Psoas muscle (tissue), 8 donors: ENCODE measurements around the gene SIRT5. TPM values are rescaled to one million over a fixed set of nuclear protein-coding genes. Genes with fewer than 3 reads are reported as not detected.

Experiments used
- ATAC-seq, 4 donors: fragments of 200-7000 bp; cut with Tn5 transposase; one replicate each; pipeline ENCODE4 v1.9.1; 2020; ENCODE audit warnings: moderate library complexity in 3 of 4, mild to moderate bottlenecking in 2 of 4
- DNase-seq, 2 donors: peaks; one replicate each; pipeline ENCODE4 v3.0.0-alpha.2; 2020
- H3K27ac ChIP-seq: fragments of 200-600 bp; one replicate; pipeline ENCODE4 v1.8.0; 2022
- H3K27me3 ChIP-seq, 3 donors: fragments of 200-600 bp in 1 of 3; one replicate each; pipeline versions ENCODE4 v1.6.1 to v1.8.0; 2013 to 2022; ENCODE audit warnings: low read length in 2 of 3, mild to moderate bottlenecking in 2 of 3, moderate library complexity in 1 of 3; ENCODE audit not compliant: insufficient read depth in 3 of 3
- H3K36me3 ChIP-seq, 2 donors: fragments of 200-600 bp in 1 of 2; one replicate each; pipeline versions ENCODE4 v1.6.1 to v1.8.0; 2013 to 2022; ENCODE audit warnings: low read depth in 1 of 2, mild to moderate bottlenecking in 1 of 2, moderate library complexity in 1 of 2; ENCODE audit not compliant: insufficient read depth in 1 of 2
- H3K4me1 ChIP-seq: fragments of 200-600 bp; one replicate; pipeline ENCODE4 v1.8.0; 2022
- H3K4me3 ChIP-seq: fragments of 200-600 bp; one replicate; pipeline ENCODE4 v1.8.0; 2022; ENCODE audit warnings: mild to moderate bottlenecking
- H3K9me3 ChIP-seq: fragments of 200-600 bp; one replicate; pipeline ENCODE4 v1.8.0; 2022
- WGBS, 3 donors: extraction: QIAGEN DNeasy Blood & Tissue Kit; methylation state at CpG; one replicate each; pipeline versions ENCODE4 v1.1.6 to v1.1.7; 2013; 5-methylcytosine and 5-hydroxymethylcytosine counted together
- intact Hi-C, 2 donors: fragments of 100-400 bp; cut with DNase I; formaldehyde crosslinking; loops; one replicate each; pipeline versions ENCODE4 v1.11.0 to v1.14.2; 2022
- polyA plus RNA-seq, 3 donors: library from polyadenylated mRNA; stranded (reverse); fragments of 200-250 nt; gene quantifications; one replicate each; pipeline ENCODE4 v1.2.3, GENCODE V29; 2013
- total RNA-seq, 4 donors: library from RNA; stranded (reverse); fragmentation: NEBNext Ultra II Directional in 2 of 4; extraction: Animal tissue kit (Norgen Biotek cat#: 25700) in 2 of 4; gene quantifications; one replicate each; pipeline versions ENCODE4 v1.2.1 to v1.2.4, GENCODE V29; 2021 to 2023
- TF ChIP-seq, protein P1 (sequence below): fragments of 200-600 bp; IDR thresholded peaks from one replicate; pipeline ENCODE4 v1.8.0; 2022; ENCODE audit warnings: antibody characterized with exemption
- donor health status: healthy with polysubstance abuse.
- donor health status: DM: no; HTN: no; CAD: no; lungs with moderate emphysema.
- donor health status: Bipolar disorder and iron deficiency.
- donor health status: healthy.
- donor health status: DM: yes; HTN: yes; CAD: no.
- donor health status: DM: no; HTN: no; CAD: no.
- donor health status: DM: no; HTN: no; CAD: no.
- donor health status: DM: yes; HTN: yes; CAD: no.

The SIRT5 gene
- total and polyA plus RNA-seq, 7 donors = 10.1 to 29.2 (median 19.3) TPM

DNA sequence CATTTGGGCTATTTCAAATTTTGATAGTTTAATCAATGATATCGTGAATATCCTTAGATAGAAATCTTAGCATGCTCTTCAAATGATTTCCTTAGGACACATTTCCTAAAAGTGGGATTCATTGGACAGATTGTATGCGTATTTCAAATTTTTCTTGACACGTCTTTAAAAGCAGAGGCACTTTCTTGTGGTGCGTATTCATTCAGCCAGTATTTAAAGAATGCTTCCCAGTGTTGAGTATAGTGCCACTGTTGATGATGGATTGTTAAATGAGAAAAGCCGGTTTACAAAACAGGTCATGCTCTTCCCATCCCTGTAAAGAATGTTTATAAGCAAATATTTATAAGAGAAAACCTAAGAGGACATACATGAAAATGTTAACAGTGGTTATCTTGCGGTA is 25.6 kb downstream of the SIRT5 start:
- no peak overlapping the region for H3K27ac ChIP-seq
- TF ChIP-seq, protein P1, sequence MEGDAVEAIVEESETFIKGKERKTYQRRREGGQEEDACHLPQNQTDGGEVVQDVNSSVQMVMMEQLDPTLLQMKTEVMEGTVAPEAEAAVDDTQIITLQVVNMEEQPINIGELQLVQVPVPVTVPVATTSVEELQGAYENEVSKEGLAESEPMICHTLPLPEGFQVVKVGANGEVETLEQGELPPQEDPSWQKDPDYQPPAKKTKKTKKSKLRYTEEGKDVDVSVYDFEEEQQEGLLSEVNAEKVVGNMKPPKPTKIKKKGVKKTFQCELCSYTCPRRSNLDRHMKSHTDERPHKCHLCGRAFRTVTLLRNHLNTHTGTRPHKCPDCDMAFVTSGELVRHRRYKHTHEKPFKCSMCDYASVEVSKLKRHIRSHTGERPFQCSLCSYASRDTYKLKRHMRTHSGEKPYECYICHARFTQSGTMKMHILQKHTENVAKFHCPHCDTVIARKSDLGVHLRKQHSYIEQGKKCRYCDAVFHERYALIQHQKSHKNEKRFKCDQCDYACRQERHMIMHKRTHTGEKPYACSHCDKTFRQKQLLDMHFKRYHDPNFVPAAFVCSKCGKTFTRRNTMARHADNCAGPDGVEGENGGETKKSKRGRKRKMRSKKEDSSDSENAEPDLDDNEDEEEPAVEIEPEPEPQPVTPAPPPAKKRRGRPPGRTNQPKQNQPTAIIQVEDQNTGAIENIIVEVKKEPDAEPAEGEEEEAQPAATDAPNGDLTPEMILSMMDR = no peak
- H3K36me3 ChIP-seq = peaks cover 11 to 95% of the 10 kb centered on the region in 2 donors
- H3K27me3 ChIP-seq = no peaks in the 10 kb centered on the region
- ATAC-seq (no peak), DNase-seq (no peak)
- intact Hi-C loops = no loop called here
- no peak overlapping the region for H3K4me3 ChIP-seq
- H3K9me3 ChIP-seq = no peaks in the 10 kb centered on the region
- H3K4me1 ChIP-seq = no peaks in the 10 kb centered on the region
- WGBS, 3 donors = 94 to 98% (median 95%) methylated on average over 6 of the region's 6 CpGs

DNA sequence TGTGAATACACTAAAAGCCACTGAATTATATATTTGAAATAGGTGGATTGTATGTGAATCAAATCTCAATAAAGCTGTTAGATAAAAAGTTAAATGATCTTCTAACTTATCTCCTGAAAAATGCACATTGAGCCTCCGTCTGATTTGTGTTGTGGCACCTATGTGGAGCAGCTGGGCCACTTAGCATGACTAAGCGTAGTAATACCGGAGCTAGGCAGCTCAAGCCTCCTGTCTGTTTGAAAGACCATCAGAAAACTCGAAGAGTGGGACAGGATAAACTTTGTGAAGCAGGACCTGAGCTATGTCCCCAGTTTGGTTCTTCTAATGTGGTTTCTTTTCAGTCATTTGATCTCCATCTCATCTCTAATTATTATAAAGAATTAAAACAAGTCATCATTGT is 29.7 kb downstream of the SIRT5 start:
- TF ChIP-seq, protein P1 = no peak
- H3K4me3 ChIP-seq = no peak overlapping the region
- intact Hi-C loops = no loop called here
- 86 to 87% (median 87%) methylated on average over 4 of the region's 4 CpGs for WGBS, 3 donors
- ATAC-seq (no peak), DNase-seq (no peak)
- no peaks in the 10 kb centered on the region for H3K27me3 ChIP-seq
- no peaks in the 10 kb centered on the region for H3K4me1 ChIP-seq
- H3K36me3 ChIP-seq = peaks cover 16 to 92% of the 10 kb centered on the region in 2 donors
- no peak overlapping the region for H3K27ac ChIP-seq
- no peaks in the 10 kb centered on the region for H3K9me3 ChIP-seq

DNA sequence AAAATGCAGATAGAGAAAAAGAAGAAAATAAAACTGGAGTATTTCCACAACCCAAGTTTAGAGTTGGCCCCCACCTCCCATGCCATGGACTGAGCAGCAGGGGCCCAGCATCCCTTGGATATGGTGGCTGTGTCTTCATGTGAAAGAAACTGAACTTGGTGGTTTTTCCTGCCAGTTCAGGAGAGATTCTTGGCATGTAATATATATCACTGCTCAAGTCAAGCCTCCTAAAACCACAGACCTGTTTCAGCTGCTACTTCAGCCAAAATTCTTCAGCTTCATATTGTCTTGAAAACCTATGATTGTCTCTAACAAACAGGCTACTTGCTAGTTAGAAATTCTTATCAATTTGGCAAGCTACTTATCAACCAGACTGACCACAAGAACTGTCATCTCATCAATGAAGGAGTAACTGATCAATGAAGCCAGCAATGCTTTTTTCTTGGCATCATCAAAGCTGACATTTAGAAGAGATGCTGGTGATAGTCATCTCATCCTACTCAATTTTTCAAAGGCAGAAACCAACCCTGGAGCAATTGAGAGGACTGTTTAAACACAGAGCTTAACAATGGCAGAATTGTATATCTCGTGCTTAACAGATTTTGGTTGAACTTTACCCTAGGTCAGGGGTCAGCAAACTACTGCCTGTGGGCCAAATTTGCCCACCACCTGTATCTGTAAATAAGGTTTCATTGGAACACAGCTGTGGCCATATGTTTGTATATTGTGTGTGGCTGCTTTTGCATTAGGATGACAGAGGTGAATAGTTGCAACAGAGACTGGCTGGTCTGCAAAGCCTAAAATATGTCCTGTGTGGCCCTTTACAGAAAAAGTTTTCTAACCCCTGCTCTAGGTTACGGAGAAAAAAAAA is 30.4 kb downstream of the SIRT5 start:
- 82 to 88% (median 88%) methylated on average over 2 of the region's 2 CpGs for WGBS, 3 donors
- ATAC-seq = no peak
- TF ChIP-seq, protein P1 = no peak
- Histone ChIP-seq H3K9me3 (no peaks in the 10 kb centered on the region), H3K4me1 (no peaks in the 10 kb centered on the region), H3K4me3 (no peak overlapping the region), H3K27ac (no peak overlapping the region), H3K36me3 (peaks cover 16 to 91% of the 10 kb centered on the region in 2 donors), H3K27me3 (no peaks in the 10 kb centered on the region)
- DNase-seq = no peak
- intact Hi-C loops = no loop called here

DNA sequence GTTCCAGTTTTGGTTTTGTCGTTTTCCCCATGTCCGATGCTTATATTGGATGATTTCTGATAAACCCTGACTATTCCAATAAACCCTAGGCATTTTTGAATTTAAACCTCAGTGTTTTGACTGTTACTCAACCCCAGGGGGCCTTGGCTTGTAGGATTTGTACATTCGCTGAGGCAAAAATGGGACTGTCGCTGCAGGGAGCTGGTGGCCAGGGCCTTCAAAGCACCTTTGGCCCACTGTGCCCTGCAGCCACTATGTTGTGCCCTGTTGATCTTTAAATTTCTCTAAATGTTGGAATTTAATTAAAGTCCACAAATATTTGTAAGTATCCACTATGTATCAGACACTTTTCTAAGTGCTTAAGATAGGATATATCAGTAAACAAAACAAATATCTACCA is 31.2 kb downstream of the SIRT5 start:
- Histone ChIP-seq H3K9me3 (no peaks in the 10 kb centered on the region), H3K27me3 (no peaks in the 10 kb centered on the region), H3K4me1 (no peaks in the 10 kb centered on the region), H3K4me3 (no peak overlapping the region), H3K27ac (no peak overlapping the region), H3K36me3 (peaks cover 14 to 91% of the 10 kb centered on the region in 2 donors)
- TF ChIP-seq, protein P1 = no peak
- ATAC-seq = no peak
- DNase-seq = no peak
- WGBS, 3 donors = 87 to 91% (median 90%) methylated on average over 4 of the region's 4 CpGs
- intact Hi-C loops = no loop called here
